HuH-7.5 (cell line): ENCODE measurements around the gene H6PD.
"Not testable (repeated sequence)": the region's sequence is repeated elsewhere in the genome, so short reads cannot be mapped to it uniquely, and the experiment has no call there.

ENCODE experiments used
- DNase-seq: peaks from one replicate; pipeline ENCODE4 v3.0.0; 2011; ENCODE audit warnings: low spot score

H6PD gene

GRCh38 chr1:9299571-9300541 is 65.3 kb downstream of the H6PD start:
- DNase-seq, result not testable (repeated sequence)

GRCh38 chr1:9300573-9300972 is 66.0 kb downstream of the H6PD start:
- DNase-seq, result no peak

DNA sequence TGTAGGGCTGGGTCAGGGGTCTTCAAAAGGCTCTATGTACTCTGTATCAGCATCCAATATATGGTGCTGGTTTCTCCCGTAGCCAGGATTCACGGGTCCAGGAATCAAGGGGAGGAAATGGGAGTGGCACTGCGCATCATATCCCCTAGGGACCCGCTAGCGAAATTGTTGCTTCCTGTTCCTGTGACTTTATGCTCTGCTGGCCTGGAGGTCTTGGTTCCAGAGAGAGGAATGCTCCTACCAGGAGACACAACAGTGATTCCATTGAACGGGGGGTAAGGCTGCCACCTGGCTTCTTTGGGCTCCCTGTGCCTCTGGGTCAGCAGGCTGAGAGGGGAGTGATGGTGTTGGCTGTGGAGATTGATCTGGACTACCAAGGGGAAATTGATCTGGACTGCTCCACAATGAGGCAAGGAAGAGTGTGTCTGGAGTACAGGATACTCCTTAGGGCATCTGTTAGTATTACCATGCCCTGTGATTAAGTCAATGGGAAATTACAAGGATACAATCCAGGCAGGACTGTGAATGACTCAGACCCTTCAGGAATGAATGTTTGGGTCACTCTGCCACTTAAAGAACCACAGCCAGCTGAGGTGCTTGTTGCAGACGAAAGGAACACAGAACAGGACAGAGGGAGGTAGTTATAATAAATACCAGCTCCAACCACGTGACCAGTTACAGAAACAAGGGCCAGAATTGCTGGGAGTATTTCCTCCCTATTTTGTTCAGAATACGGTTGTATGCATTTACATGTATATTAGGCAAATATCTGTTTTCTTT is 68.4 kb downstream of the H6PD start:
- DNase-seq, result no peak

GRCh38 chr1:9303916-9304315 is 69.3 kb downstream of the H6PD start:
- no peak for DNase-seq

- DNase-seq, result no peak
These were observed 70.6 kb downstream of the H6PD start for GRCh38 chr1:9305216-9305615.

- no peak for DNase-seq
These were observed 71.4 kb downstream of the H6PD start for GRCh38 chr1:9306006-9306405.

- DNase-seq, result no peak
These were observed 72.7 kb downstream of the H6PD start for GRCh38 chr1:9307303-9307702.

- no peak for DNase-seq
These were observed 73.7 kb downstream of the H6PD start for GRCh38 chr1:9308236-9308785.

- no peak for DNase-seq
These were observed 74.5 kb downstream of the H6PD start for GRCh38 chr1:9309080-9309479.

DNA sequence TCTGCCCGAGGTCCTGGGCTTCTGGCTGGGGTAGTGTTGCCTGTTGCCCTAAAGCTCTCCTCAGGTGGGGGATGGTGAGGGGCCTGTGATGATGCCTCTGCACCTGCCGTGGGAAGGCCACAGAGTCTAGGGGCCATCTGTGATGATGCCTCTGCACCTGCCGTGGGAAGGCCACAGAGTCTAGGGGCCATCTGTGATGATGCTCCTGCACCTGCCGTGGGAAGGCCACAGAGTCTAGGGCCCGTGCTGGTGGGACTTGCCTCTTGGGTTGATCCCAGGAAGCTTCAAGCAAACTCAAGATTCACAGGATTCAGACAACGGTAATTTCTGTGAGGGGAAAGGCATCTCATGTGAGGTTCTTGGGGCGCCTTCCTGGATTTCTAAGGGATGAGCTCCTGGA is 75.4 kb downstream of the H6PD start:
- no peak for DNase-seq

- DNase-seq, result no peak
These were observed 76.5 kb downstream of the H6PD start for GRCh38 chr1:9311029-9311428.

DNA sequence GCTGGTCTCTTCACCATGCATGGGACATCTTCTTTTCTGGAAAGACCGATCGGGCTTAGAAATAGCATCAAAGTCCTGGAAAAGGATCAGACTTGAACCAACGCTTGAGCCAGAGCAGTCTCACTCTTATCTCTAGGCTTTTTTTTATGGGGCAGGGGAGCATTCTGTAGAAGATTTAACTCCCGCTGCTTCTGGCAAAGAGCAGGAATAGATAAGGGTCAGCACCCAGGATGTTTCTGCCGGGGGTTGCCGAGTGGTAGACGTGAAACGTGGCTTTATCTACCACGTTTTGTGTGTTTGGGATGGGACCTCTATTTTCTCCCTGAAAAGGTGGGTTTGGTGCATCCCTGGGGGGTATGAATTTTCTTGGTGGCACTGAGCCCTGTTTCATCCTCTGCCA is 76.9 kb downstream of the H6PD start:
- DNase-seq, result no peak

- DNase-seq, result no peak
These were observed 77.7 kb downstream of the H6PD start for GRCh38 chr1:9312168-9312720.

GRCh38 chr1:9313576-9313975 is 79.0 kb downstream of the H6PD start:
- DNase-seq, result no peak

DNA sequence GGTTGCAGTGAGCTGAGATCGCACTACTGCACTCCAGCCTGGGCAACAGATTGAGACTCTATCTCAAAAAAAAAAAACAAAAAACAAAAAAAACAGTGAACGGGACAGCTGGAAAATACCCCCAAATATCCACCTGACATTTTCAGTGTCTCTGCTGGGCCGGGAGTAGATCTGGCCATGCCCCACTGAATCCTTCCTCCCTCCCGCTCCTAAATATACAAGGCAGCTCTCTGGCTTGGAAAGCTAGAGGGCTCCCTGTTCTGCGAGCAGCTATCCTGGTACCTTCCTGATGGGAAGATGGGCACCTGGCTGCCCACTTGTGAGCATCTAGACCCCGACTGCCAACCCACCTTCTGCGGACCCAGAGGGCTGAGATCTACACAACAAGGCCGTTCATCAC is 79.5 kb downstream of the H6PD start:
- no peak for DNase-seq

GRCh38 chr1:9314711-9315379 is 80.3 kb downstream of the H6PD start:
- no peak for DNase-seq

DNA sequence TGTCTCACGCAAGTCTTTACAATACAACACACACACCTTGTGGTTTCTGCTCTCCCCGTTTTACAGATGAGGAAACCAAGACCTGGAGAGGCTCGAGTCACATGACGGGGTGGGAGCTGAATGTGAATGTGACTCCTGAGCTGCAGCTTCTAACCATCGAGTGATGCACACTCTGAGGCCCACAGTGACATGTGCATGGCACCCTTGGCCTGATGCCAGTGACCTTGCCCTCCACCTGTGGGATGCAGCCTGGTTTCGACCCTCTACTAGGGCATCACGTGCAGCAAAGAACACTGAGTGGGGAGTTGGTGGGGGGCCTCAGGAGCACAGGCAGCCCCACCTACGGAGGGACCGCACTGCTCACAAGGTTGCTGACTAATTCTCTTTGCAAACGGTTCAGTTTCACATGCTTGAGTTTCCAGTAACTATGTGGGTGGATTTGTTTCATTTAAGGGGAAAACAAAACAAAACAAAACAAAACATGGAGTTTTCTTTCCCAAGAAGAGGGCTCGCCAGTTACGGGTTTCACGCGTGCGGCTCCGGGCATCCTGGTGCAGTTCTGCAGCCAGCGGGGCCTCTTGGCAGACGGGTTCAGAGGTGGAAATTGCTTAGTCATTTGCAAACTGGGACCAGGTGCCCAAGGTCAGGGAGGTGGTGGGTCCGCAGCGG is 81.0 kb downstream of the H6PD start:
- no peak for DNase-seq

DNA sequence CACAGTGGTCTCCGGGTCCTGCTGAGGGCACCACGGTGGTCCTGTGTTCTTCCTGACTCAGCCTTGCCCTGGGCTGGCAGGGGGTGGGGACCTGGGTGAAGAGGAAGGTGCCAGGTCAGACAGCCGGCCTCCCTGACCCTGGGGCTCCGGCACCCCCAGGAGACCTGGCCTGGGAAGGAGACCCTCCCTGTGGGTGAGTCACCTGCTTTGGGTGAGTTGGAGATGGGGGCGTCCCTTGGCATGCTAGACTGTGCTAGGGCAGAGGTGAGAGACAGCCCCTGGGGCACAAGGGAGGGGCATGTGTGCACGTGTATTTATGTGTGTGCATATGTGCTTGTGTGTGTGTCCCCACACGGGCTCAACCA is 81.5 kb downstream of the H6PD start:
- DNase-seq, result no peak

DNA sequence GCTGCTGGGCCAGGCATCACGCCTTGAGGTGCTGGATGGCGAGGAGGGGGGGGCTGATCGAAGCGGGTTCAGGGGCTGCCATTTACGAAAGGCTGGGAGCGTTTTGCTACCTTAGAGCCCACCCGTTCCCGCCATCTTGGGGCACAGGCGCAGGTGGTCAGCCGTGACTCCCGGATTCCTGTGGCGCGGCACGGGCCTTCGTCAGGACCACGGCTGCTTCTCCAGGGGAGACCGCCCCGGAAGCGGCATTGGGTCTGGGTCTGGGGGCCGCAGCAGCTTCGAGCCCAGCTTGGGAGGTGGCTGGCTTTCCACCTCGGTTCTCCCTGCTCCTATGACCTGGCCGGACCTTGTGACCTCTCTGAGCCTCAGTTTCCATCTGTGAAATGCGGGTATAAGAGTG is 81.9 kb downstream of the H6PD start:
- DNase-seq, result no peak

- no peak for DNase-seq
These were observed 82.5 kb downstream of the H6PD start for GRCh38 chr1:9317072-9317471.

DNA sequence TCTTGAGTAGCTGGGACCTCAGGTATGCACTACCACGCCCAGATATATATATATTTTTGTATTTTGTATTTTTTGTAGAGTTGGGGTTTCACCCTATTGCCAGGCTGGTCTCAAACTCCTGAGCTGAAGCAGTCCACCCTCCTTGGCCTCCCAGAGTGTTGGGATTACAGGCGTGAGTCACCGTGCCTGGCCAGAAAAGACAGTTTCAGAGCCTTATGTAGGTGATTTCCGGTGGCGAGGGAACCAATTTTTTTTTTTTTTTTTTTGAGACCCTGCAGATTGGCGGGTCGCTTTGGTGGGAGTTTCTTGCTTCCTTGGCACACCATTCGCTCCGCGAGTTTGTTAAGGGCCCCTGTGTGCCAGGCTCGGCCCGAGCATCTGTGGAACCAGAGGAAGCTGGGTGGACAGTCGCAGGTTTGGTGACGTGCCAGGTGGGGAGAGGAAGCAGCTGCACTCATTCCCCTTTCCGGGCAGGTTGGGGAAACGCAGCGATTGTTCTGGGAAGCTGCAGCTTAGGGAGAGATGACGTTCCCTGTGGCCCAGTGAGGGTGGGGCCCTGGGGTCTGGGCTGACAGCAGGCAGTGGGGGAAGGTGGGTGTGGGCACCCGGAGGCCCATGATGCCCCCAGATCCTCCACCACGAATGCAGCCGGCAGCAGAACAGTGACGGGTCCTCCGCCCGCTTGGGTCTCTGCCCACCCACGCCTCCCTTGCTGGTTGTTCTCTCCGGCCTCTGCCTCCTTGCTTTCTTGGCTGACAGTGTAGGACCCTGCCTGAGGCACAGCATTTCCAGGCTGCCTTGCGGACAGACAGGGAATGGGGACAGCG is 83.2 kb downstream of the H6PD start:
- DNase-seq, result no peak
